K562 (cell line): ENCODE measurements around the gene MACROD2.

ENCODE experiments used
- CTCF ChIP-seq, 3 experiments: IDR thresholded peaks in 2 of 3; conservative IDR thresholded peaks in 1 of 3; 2 replicates each; pipeline ENCODE4 v1.5.1; 2011 to 2012; ENCODE audit warnings: low read length in 3 of 3, mild to moderate bottlenecking in 3 of 3, control low read depth in 2 of 3, improper control_type of control experiment in 1 of 3, inconsistent platforms in 1 of 3, low read depth in 1 of 3, mixed read lengths in 1 of 3, moderate library complexity in 1 of 3; ENCODE audit not compliant: insufficient read depth in 2 of 3
- DDX20 ChIP-seq: fragments of 450-650 bp; IDR thresholded peaks from 2 replicates; pipeline ENCODE4 v1.6.1; 2016; ENCODE audit warnings: missing genetic modification characterization, low read depth, mild to moderate bottlenecking, missing compliant biosample characterization, moderate library complexity
- E2F4 ChIP-seq: sonication (generic); formaldehyde crosslinking; IDR thresholded peaks from 2 replicates; pipeline ENCODE4 v1.8.0; 2022; ENCODE audit warnings: mild to moderate bottlenecking, low read depth, missing genetic modification reagents
- HNRNPLL ChIP-seq: fragments of 200-400 bp; formaldehyde crosslinking; IDR thresholded peaks from 2 replicates; pipeline ENCODE4 v1.6.1; 2017; ENCODE audit warnings: low read length, low read depth, mild to moderate bottlenecking; ENCODE audit not compliant: poor library complexity, severe bottlenecking
- JUN ChIP-seq, 2 experiments: sonication (generic) in 1 of 2; formaldehyde crosslinking in 1 of 2; IDR thresholded peaks; 2 replicates each; pipeline versions ENCODE4 v1.6.1 to v1.8.0; 2012 to 2022; ENCODE audit warnings: borderline replicate concordance in 2 of 2, mild to moderate bottlenecking in 2 of 2, improper control_type of control experiment in 1 of 2, low read depth in 1 of 2, low read length in 1 of 2, missing genetic modification reagents in 1 of 2
- JUNB ChIP-seq: fragments of 450-650 bp; formaldehyde crosslinking; conservative IDR thresholded peaks from 2 replicates; pipeline ENCODE4 v1.4.0; 2020; ENCODE audit warnings: mild to moderate bottlenecking
- NKRF ChIP-seq: fragments of 450-650 bp; IDR thresholded peaks from 2 replicates; pipeline ENCODE4 v1.6.1; 2016; ENCODE audit warnings: borderline replicate concordance
- TBL1XR1 ChIP-seq, 2 experiments: IDR thresholded peaks; 2 replicates each; pipeline ENCODE4 v1.6.1; 2012; ENCODE audit warnings: improper control_type of control experiment in 2 of 2, low read length in 2 of 2, mild to moderate bottlenecking in 1 of 2
- ZNF124 ChIP-seq: sonication (generic); formaldehyde crosslinking; IDR thresholded peaks from 2 replicates; pipeline ENCODE4 v1.8.1; 2022; ENCODE audit warnings: missing genetic modification reagents
- ZNF41 ChIP-seq: fragments of 250-450 bp; sonication (Bioruptor Pico); conservative IDR thresholded peaks from 2 replicates; pipeline ENCODE4 v1.4.0; 2020; ENCODE audit warnings: mild to moderate bottlenecking
- ZNF717 ChIP-seq: fragments of 250-450 bp; sonication (Bioruptor Pico); IDR thresholded peaks from 2 replicates; pipeline ENCODE4 v1.5.0; 2021
- ZNF79 ChIP-seq: fragments of 250-450 bp; sonication (Bioruptor Pico); IDR thresholded peaks from 2 replicates; pipeline ENCODE4 v1.4.0; 2020; ENCODE audit warnings: low read depth, mild to moderate bottlenecking, moderate library complexity

- TF ChIP-seq JUNB (CRISPR knock-in tag) (no peak), TBL1XR1 (IDR thresholded peaks at IDR 0.05; ENCODE audit: low read length in 2 of 2) (no peak), NKRF (no peak), ZNF41 (CRISPR knock-in tag) (no peak), HNRNPLL (no peak), CTCF (IDR thresholded peaks at IDR 0.05 in 2 of 3, conservative IDR thresholded peaks at IDR 0.05 in 1 of 3; ENCODE audit: insufficient read depth in 2 of 3, low read depth in 1 of 3, low read length in 3 of 3) (no peak), ZNF79 (CRISPR knock-in tag) (no peak), DDX20 (tag) (no peak), ZNF717 (CRISPR knock-in tag) (no peak), JUN (IDR thresholded peaks at IDR 0.05; ENCODE audit: borderline replicate concordance, low read depth, low read length) (no peak), JUN (CRISPR knock-in tag; IDR thresholded peaks at IDR 0.05; ENCODE audit: borderline replicate concordance) (no peak), ZNF124 (CRISPR knock-in tag) (no peak), E2F4 (CRISPR knock-in tag) (no peak)
Observed at GRCh38 chr20:15319439-15319838, 1324.1 kb downstream of the MACROD2 start.
